D721Med (cell line): ENCODE results near the gene CEMIP.

Source experiments
- DNase-seq: peaks from one replicate; pipeline ENCODE4 v3.0.0; 2011; ENCODE audit warnings: low spot score; ENCODE audit not compliant: insufficient read length
- FAIRE-seq: peaks from 2 replicates; lab custom pipeline; 2011; peaks lifted over from hg19 to GRCh38; lab: Jason Lieb, UNC
- CTCF ChIP-seq: IDR thresholded peaks from 2 replicates; pipeline ENCODE4 v1.5.1; 2012; ENCODE audit warnings: mild to moderate bottlenecking, control low read depth; ENCODE audit not compliant: insufficient read depth; ENCODE audit errors: missing control alignments

CEMIP gene

GRCh38 chr15:80819001-80819400 is 39.8 kb downstream of the CEMIP start:
- no peak for TF ChIP-seq CTCF
- DNase-seq = no peak
- no peak for FAIRE-seq

GRCh38 chr15:80820092-80820491 is 40.9 kb downstream of the CEMIP start:
- DNase-seq (no peak), FAIRE-seq (no peak)
- TF ChIP-seq CTCF = no peak

- FAIRE-seq (no peak), DNase-seq (no peak)
- TF ChIP-seq CTCF = no peak
Observed at GRCh38 chr15:80822256-80822655, 43.1 kb downstream of the CEMIP start.

GRCh38 chr15:80822676-80823075 is 43.5 kb downstream of the CEMIP start:
- TF ChIP-seq CTCF = no peak
- DNase-seq (no peak), FAIRE-seq (no peak)

- FAIRE-seq (no peak), DNase-seq (no peak)
- no peak for TF ChIP-seq CTCF
Observed at GRCh38 chr15:80823120-80823519, 44.0 kb downstream of the CEMIP start.

- TF ChIP-seq CTCF = no peak
- no peak for DNase-seq
Observed at GRCh38 chr15:80823995-80824394, 44.8 kb downstream of the CEMIP start.

GRCh38 chr15:80825361-80826030 is 46.3 kb downstream of the CEMIP start:
- no peak for DNase-seq
- FAIRE-seq = no peak
- no peak for TF ChIP-seq CTCF

More at GRCh38 chr15:80823995-80824394, 44.8 kb downstream of the CEMIP start:
- FAIRE-seq = no peak
